H54 (cell line): ENCODE measurements around the gene TMEM236.
"Not testable (repeated sequence)": the region's sequence is repeated elsewhere in the genome, so short reads cannot be mapped to it uniquely, and the experiment has no call there.

Experiments used
- DNase-seq: peaks from one replicate; pipeline ENCODE4 v3.0.0; 2011; ENCODE audit warnings: low spot score, mixed read lengths; ENCODE audit not compliant: insufficient read length
- FAIRE-seq: peaks from 3 replicates; lab custom pipeline; 2011; peaks lifted over from hg19 to GRCh38; lab: Jason Lieb, UNC
- POLR2A ChIP-seq: IDR thresholded peaks from 2 replicates; pipeline ENCODE4 v1.6.1; 2011; ENCODE audit warnings: low read depth, mild to moderate bottlenecking, low read length

TMEM236 gene

DNA sequence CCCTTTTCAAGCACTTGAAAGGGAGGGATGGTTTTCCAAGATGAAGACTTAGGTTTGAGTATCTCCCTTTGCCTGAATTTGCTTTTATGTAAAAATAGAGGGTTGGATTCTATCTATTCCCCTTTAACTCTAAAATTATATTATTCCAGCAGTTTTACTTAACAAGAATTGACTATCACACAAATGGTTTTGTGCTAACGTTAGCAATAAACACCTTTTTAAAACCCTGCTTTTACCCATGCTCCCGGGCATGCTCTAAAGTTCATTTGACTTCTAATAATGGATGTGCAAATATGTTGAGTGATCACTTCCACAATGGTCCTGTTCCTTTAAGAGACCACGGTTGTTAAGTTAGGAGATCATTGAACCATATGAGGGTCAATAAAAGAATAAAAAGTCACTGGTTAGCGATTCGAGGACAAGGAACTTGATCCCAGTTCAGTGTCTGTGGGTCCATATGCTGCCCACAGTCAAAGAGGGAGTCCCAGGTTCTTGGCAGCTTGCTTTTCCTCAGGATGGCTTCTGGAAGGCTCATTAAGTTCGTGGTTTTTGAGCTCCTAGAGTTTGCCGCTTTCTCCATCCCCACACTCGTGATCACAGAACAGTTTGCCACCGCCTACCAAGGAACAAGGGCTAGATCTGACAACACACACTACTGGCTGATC lies at the start of gene TMEM236:
TSS of gene TMEM236 (plus strand) at position 421 of the 665 bp plus-strand sequence. CDS start at position 516, 95 bp downstream.
- FAIRE-seq = no peak
- TF ChIP-seq POLR2A = no peak

DNA sequence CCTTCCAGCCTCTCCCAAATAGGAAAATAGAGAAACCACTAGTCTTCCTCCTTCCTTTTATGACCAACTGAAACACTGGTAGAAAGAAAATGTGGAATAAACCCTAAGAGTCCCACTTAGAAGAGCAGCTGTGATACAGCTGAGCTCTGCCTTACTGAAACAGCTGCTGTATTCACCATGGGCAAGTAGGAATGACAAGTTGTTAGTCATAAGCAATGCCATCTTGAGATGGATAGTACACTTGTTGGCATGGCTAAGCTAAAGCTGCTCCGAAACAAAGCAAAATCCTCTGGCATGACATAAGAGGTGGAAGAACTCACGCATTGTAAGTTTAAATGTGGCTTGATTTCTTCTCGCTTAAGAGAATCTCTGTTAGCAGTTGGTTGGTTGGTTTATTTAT lies 48.3 kb upstream of the TMEM236 start:
- no peak for TF ChIP-seq POLR2A
- FAIRE-seq (peak; percentile 58), DNase-seq (no peak)

More for the DNA sequence above, at the start of gene TMEM236:
- no peak for DNase-seq

DNA sequence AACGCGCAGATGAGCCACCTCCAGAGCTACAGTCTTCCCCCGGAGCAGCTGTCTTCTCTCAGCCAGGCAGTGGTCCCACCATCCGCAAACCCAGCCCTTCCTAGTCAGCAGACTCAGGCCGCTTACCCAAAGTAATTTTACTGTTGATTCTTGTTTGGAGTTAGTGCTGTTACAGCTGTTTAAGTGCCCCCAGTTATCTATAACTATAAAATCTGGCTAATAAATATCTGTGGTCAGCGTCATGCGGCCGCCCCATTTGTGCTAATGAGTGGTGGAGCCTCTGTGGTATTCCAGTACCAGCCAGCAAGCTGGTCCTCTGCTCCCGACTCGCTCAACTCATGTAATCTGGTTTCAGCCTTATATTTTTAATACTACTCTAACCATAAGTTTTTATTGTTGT lies 43.2 kb upstream of the TMEM236 start:
- FAIRE-seq (no peak), DNase-seq (no peak)
- TF ChIP-seq POLR2A = no peak

GRCh38 chr10:17709492-17709891 lies 42.5 kb upstream of the TMEM236 start:
- FAIRE-seq (no peak), DNase-seq (no peak)
- no peak for TF ChIP-seq POLR2A

DNA sequence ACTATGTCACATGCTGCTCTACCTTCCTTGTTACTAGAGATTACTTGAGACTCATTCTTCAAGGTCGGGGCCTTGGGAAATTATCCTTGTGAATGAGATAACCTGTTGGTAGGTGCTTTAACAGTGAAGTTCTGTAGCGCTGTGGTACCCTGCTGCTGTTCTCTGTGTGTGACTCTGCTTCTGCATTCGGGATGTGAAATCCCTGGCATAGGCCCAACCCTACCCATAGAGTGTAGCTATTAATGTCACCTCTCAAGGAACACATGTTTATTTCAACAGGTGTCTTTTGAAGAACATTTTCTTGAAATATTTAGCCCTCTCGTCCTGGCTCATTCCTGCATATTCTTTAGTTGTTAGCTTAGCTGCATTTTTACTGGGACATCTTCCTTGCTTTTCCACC lies 41.8 kb upstream of the TMEM236 start:
- FAIRE-seq (no peak), DNase-seq (no peak)
- no peak for TF ChIP-seq POLR2A

DNA sequence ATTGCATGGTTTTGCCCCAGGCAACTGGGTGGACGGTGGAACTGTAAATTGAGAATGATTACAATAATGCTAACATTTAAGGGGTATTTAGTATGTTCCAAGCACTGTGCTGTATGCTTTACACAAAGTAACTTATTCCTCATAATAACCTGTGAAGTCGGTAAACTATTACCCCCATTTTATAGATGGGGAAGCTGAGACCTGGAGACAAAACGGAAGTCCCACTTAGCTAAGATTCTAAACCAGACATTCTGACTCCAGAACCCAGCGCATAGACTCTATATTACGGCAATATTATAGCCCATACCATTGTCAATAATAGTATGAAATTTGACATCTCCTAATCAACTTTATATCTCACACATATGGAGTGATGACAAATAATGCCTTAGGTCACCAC lies 39.9 kb upstream of the TMEM236 start:
- TF ChIP-seq POLR2A = no peak
- FAIRE-seq = no peak
- no peak for DNase-seq

DNA sequence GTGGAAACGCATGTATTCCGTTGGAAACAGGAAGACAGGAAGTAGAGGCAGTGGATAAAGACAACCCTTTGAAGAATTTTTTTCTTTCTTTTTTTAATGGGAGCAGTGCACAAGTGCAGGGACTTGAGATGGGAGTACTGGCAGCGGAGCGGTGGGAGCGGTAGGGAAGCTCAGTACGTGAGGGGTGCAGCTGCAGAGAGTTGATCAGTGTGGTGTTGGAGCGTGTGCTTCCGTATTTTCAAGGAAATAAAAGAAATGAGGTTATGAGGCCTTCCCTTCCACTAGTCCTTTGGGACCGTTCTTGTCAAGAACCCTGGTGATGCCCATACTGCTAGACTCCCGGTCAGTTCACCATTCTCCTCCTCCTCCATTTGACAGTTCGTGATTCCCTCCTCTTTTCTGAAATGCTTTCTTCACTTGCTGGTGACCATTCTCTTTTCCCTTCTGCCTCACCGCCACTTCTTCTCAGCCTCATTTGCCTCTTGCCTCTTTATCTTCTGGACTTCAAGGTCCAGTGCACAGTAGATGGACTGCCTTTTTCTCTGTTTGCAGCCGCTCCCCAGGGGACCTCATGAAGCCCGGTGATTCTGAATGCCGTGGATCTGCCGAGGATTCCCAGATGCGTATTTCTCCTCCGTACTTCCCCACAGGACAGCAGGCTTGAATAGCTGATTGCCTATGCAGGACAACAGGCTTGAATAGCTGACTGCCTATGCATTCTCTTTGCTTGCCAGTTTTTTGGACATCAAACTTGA lies 39.1 kb upstream of the TMEM236 start:
- no peak for TF ChIP-seq POLR2A
- DNase-seq (no peak), FAIRE-seq (peak; percentile 6)

DNA sequence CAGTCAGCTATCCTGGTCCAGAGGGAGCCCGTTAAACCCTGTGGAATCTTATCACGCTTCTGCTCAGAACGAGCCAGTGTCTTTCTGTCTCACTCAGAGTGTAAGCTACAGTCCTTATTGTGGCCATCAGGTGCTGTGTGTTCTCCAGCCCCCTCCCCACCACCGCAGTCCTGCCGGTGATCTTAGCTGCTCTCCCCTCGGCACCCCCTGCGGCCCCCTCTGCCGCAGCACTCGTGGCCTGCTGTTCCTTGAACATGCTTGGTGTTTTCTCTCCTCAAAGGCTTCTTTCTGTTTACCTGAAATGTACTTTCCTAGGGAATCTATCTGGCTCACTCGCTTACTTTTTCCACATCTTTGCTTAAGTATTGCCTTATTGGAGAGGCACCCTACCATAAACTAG lies 38.2 kb upstream of the TMEM236 start:
- TF ChIP-seq POLR2A = no peak
- FAIRE-seq = no peak
- no peak for DNase-seq

GRCh38 chr10:17716161-17716560 lies 35.8 kb upstream of the TMEM236 start:
- TF ChIP-seq POLR2A = no peak
- no peak for FAIRE-seq

GRCh38 chr10:17722317-17723014 lies 29.5 kb upstream of the TMEM236 start:
- DNase-seq, FAIRE-seq: not testable (repeated sequence)

More at GRCh38 chr10:17716161-17716560, 35.8 kb upstream of the TMEM236 start:
- DNase-seq = no peak

- DNase-seq = no peak
- no peak for FAIRE-seq
These were observed 26.3 kb upstream of the TMEM236 start for GRCh38 chr10:17725703-17726102.

DNA sequence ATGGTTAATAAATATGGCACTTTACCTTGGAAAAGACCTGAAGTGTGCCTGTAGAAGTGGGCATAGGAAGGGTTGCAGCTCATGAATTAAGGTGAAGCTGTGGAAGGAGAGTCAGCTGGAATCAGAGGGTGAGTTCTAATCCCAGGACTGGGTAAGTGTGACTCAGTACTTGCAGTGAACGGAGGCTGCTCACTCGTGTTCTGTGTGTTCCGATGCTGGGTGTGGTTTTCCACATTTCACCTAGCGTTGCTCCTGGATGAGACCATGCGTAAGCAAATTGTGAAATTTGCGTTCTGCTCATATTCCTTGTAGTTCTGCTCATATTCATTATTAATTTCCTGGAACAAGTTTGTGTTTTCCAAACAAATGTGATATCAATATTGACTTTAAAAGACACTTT lies 22.4 kb upstream of the TMEM236 start:
- FAIRE-seq (no peak), DNase-seq (no peak)
- TF ChIP-seq POLR2A = no peak

More at GRCh38 chr10:17725703-17726102, 26.3 kb upstream of the TMEM236 start:
- no peak for TF ChIP-seq POLR2A

- DNase-seq = no peak
- FAIRE-seq = no peak
- no peak for TF ChIP-seq POLR2A
These were observed 21.3 kb upstream of the TMEM236 start for GRCh38 chr10:17730667-17731066.
